HG03039 (cell line): ENCODE results near the gene TTC28.
"Not testable (repeated sequence)": the region's sequence is repeated elsewhere in the genome, so short reads cannot be mapped to it uniquely, and the experiment has no call there.

ENCODE experiments used
- ATAC-seq: cut with Tn5 transposase; IDR thresholded peaks from one replicate; pipeline ENCODE4 v1.9.1; 2021; ENCODE audit warnings: mild to moderate bottlenecking, moderate library complexity; ENCODE audit not compliant: unreplicated experiment

Gene TTC28

DNA sequence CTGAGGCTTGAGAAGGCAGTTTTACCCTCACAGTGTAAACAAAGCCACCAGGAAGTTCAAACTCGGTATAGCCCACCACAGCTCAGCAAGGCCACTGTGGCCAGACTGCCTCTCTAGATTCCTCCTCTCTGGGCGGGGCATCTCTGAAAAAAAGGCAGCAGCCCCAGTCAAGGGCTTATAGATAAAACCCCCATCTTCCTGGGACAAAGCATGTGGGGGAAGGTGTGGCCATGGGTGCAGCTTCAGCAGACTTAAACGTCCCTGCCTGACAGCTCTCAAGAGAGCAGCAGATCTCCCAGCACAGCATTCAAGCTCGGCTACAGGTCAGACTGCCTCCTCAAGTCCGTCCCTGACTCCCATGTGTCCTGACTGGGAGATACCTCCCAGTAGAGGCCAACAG is 69.7 kb downstream of the TTC28 start:
- ATAC-seq, result no peak

DNA sequence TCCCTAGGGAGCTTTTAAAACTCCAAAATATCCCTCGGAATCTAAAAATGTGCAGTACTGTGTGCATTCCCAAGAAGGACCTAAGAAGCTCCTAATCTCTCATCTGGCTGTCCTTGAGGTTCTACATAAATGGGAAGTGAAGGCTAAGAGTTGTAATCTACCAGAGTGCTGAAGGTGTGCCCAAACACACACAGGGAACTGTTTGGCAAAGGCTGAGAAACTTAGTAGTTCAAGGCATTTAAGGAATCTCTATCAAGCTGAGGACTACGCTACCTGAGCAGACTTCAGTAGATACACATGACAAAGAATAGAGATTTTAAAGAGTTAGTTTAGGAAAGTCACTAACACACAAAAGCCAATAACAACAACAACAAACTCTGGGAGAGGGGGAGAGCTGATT is 71.1 kb downstream of the TTC28 start:
- ATAC-seq, result no peak

DNA sequence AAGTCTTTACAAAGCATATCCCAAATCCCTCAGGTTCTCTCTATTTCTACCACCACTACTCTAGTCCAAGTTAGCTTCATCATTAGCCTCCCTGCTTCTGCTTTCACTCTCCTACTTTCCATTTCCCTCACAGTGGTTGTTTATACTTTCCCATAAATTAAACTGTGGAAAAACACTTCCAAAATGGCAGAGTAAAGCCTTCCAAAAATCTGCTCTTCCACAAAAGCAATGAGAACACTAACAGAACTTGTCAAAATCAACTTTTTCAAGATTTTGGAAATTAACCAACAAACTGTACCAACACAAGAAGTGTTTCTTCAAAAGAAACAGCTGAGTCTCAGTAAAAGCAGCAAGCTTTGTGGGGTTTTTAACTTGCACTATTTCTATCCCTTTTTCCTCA is 71.8 kb downstream of the TTC28 start:
- ATAC-seq, result no peak

DNA sequence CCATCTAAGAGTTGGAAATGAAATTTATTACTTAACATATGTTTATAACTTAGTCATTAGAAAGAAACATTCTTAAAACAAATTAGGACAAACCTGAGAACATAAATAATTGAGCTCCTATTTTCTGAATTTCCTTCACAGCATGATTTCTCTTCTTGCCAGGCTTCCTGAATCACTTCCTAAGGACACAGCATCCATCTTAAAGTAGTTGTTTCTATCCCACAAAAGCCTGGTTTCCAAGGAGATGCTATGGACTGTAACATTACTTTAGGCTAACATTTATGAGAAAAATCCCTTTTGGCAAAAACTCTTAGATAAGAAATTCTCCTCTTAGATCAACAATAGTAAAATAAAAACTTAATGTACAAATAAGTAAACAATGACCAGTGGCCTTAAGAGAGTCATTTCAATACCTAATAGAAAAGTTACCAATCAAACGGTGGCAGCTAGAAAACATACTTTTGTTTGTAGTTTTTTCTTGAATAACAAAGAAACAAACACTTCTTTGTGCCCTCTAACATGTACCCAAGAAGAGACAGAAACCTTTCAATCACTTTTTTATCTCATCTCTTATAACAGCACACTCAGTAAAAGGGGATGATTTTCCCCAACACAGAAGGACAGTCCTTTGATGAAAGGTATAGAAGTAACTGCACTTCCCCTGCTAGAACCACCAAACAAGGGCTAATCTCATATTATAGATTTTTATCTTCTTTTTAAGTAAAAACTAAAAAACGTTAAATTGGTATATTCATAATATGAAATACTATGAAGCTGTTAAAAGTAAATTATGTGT is 74.5 kb downstream of the TTC28 start:
- no peak for ATAC-seq

DNA sequence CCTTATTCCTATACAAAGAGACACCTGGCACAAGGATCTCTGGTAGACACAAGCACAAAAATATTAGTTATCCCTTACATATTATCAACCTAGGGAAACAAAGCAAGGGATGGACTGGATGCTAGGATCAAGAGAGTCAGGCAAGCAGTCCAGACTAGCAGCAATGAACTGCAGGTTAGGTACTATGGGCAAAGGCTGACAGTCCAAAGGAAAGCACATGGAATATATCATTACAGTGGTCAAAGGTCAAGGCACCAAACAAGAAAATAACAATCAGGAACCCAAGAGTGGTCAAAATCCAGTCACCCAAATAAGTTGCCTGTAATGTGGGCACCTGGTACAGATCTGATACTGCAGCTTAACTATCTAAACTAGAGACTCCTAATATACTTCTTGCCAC is 77.7 kb downstream of the TTC28 start:
- ATAC-seq, result no peak

DNA sequence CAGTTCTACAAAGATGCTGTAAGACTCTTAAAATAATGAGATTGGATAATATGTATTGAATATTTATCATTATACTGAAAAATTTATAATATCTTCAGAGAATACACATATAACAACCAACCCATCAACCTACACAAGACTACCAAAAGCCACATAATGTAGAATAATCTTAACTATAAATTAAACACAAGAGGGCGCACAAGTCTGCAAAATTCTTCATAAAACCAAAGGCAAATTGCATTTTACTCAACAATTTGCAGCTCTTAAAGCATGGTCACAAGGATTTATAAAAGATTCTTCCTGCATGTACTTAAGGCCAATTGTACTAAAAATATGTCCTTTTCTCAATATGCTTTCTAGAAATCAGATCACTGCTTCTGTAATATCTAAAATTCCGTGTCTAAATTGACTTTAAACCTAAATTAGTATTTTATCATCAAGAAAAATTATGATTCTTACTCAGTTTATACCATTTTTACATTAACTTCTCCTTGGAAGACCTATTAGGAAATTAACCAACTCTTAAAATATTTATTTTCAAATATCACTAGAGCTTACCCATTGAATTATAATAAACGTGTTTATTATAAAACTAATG is 79.0 kb downstream of the TTC28 start:
- ATAC-seq, result no peak

DNA sequence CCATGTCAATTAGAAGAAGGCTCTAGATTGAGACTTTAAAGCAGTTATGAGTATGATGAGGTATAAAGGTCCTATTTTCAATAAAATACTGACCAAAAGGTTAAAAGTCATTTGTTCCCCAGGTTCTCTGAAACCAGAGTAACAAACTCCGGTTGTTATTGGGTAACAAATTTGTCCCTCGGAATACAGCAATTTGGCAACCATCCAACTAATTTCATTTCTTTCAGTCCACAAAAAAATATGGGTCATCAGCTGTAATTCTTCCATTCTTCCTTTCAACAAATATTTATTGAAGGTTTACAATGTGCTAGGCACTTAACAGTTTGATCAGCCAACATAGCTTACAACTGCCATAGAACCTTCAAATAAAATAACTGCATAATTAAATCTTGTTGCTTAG is 79.9 kb downstream of the TTC28 start:
- ATAC-seq, result no peak

DNA sequence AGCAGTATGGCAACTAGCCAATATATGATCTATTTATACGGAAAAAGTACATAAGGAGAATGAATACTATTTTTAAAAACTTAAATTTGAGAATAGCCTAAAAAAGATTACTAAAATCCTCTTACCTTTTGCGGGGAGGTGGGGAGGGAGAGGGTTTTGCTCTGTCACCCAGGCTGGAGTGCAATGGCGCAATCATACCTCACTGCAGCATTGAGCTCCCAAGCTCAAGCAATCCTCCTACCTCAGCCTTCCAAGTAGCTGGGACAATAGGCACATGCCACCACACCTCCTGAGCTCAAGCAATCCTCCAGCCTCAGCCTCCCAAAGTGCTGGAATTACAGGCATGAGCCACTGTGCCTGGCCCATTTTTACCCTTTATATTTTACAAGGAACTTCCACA is 82.0 kb downstream of the TTC28 start:
- no peak for ATAC-seq

DNA sequence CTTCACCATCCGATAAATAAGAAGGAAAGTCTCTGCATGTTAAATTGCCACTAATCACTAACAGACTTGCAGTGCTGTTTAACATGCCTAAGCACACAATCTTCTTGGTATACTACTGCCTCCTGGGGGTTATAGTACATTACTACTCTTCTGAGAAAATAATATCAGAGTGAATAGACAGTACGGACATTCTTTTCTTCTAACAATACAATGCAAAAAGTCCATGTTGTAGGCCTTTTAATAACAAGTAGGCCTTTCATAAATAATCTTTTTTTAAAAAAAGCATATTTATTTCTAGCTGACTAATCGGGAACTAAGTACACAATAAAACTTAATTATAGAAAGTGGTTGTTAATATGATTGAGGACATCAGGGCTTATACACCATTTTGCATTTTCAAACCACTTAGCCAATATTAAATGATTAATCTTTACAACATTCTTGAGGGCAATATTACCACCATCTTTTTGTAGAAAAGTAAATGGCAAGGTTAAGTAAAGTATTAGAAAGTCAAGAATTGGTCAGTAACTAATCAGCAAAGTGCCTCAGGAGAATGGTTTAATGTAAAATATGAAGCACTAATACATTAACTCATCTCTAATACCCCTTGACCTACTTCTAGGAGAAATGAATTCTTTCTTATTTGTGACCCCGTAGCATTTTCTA is 84.7 kb downstream of the TTC28 start:
- no peak for ATAC-seq

DNA sequence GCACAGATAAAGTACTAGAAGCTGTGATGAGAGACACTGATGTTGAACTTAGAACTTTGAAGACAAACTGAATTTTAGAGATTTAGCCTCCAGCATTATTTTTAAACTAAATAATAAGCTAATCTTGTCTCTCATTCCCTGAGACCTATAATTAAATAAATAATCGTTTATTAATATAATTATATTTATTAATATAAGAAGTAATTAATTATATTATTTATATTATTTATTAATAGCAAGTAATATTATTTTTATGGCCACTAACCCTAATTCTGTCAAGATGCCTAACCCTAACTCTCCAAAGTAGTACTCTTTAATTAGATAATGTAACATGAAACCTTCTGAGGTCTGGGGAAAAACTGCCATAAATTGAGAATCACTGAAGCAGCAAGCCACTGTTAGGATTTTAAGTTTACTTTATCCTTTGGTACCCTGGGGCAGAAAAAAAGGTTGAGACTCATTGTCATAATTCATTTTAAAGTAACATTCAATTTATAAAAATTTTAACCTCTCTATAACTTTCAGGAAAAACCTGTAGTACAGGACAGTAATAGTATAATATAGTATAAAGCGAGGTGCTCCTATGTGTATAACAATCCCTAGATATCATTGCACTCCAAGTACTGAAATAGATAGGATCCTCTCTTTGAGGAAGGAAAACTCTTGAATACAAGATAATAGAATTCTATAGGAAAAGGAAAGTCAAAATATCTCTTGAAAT is 85.4 kb downstream of the TTC28 start:
- no peak for ATAC-seq

DNA sequence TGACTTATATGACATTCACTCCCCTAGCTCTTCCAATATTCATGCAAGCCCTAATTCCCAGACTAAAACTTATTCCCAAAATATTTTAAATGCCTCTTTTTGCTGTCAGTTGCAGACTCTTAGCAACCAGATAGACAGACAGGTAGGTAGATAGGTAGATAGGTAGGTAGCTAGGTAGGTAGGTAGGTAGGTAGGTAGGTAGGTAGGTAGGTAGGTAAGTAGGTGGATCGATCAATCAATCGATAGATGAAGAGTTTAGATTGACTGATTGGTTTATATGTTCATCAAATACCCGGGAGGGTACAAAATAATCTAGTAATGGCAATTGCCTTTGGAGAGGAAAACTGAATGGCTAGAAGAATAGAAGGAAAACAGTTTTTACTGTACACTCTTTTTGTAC is 86.3 kb downstream of the TTC28 start:
- no peak for ATAC-seq

DNA sequence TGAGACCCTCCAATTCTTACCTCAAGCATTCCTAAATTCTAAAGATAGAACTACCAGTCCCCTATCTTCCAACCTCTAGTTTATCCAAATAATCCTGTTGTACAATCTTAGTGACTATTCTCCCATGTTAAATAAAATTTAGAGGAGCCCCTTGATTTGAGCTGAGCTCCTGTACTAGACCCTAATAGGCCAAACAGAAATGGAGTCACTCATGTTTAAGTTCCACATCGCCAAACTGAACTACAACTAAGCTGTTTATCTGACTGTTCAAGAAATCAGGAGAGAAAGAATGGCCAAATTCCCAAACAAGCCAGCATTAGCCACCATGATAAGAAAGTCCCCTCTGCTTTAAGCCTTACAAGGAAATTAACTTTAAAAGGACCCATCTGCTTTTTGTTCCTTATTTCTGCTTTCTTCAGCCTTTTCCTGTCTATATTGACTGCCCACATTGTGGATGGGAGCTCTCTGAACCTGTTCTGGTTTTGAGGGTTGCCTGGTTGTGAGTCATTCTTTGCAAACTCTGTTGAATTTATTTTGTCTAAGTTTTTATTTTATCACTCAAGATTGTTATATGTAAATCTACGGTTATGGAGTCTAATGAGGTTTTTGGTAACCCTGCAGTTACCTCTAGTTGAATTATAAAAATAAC is 90.4 kb downstream of the TTC28 start:
- ATAC-seq, result no peak

DNA sequence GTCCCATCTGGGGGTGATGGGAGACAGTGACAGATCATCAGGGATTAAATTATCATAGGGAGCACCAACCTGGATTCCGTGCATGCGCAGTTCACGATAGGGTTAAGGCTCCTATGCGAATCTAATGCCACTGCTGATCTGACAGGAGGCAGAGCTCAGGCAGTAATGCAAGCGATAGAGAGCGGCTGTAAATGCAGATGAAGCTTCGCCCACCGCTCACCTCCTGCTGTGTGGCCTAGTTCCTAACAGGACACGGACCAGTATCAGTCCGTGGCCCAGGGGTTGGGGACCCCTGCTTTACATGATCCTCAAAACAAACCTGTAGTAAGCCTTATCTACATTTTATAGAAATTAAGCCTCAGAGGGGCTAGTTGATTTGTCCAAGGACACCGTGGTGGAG is 94.3 kb downstream of the TTC28 start:
- no peak for ATAC-seq

DNA sequence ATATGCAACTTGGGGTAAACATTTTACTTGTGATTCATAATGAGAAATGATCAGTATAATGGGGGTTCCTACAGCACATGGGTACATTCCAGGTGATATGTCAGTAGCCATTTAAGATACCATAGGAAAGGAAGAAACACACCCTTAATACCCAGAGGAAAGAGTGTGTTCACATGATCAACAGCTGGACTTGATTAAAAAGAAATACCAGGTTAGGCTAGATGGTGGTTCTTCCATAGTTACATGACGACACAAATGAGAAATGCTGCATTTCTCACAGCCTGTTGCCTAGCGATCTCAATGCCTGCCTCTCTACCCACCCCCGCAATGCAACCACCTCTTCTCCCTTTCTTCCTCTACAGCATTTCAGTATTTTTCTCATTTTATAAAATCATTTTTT is 96.8 kb downstream of the TTC28 start:
- no peak for ATAC-seq

DNA sequence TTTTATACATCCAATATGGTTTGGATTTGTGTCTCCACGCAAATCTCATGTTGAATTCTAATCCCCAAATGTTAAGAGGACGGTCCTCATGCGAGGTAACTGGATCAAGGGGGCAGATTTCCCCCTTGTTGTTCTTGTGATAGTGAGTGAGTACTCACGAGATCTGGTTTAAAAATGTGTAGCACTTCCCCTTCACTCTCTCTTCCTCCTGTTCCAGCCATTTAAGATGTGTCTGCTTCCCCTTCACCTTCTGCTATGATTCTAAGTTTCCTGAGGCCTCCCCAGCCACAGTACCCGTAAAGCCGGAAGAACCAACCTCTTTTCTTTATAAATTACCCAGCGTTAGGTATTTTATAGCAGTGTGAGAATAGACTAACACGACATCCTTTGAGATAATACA is 98.6 kb downstream of the TTC28 start:
- no peak for ATAC-seq

DNA sequence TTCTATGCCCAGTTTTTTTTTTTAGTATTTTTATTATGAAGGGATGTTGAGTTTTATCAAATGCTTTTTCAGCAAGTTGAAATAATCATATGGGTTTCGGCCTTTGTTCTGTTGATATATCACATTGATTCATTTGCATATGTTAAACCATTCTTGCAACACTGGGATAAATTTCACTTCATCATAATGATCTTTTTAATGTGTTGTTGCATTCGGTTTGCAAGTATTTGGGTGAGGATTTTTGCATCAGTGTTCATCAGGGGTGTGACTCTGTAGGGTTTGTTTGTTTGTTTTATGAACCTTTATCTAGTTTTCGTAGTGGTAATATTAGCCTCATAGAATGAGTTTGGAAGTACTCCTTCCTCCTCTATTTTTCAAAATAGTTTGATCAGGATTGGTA is 103.5 kb downstream of the TTC28 start:
- ATAC-seq, result no peak

DNA sequence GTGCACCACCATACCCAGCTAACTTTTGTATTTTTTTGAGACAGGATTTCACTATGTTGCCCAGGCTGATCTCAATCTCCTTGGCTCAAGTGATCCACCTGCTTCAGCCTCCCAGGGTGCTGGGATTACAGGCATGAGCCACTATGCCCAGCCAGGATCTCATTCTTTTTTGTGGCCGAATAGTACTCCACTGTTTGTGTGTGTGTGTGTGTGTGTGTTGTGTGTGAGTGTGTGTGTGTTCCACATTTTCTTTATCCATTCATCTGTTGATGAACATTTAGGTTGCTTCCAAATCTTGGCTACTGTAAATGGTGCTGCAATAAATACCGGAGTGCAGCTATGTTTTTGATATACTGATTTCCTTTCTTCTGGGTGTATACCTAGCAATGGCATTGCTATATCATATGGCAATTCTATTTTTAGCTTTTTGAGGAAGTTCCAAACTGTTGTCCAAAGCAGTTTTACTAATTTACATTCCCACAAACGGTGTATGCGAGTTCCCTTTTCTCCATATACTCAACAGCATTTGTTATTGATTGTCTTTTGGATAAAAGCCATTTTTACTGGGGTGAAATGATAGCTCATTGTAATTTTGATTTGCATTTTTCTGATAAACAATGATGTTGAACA is 105.4 kb downstream of the TTC28 start:
- ATAC-seq, result no peak

DNA sequence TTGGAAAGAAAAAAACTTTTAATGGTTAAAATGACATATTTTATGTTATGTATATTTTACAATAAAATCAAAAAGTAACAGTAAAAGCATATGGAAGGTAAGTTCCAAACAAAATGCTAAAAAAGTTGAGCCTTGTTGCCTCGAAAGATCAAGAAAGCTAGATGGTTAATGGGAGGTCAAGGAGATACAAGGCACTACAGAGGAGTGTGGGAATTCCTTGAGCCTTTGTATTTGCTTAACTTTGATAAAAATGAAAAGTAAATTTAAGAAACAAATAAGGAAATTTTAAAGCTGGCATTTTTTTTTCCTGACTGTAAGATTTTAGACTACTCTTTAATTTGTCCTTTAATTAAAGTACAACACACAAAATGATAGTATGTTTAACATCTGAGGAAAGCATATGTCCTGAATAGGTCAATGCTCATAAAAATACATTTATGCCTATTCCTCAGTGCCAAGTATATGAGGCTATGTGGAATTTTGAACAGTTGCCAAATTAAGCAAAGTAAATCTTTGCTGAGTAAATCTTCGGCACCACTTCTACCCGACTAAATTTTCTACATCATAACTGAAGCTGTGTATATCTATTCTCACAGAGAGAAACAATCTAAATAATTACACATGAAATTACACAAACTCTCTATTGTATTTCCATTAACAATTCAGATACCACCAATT is 108.8 kb downstream of the TTC28 start:
- ATAC-seq, result no peak

DNA sequence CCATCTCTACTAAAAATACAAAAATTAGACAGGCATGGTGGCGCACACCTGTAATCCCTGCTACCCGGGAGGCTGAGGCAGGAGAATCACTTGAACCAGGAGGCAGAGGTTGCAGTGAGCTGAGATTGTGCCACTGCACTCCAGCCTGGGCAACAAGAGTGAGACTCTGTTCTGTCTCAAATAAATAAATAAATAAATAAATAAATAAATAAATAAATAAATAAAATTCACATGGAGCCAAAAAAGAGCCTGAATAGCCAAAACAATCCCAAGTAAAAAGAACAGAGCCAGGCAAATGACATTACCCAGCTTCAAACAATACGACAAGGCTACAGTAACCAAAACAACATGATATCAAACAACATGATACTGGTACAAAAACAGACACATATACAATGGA is 110.7 kb downstream of the TTC28 start:
- ATAC-seq, result not testable (repeated sequence)

DNA sequence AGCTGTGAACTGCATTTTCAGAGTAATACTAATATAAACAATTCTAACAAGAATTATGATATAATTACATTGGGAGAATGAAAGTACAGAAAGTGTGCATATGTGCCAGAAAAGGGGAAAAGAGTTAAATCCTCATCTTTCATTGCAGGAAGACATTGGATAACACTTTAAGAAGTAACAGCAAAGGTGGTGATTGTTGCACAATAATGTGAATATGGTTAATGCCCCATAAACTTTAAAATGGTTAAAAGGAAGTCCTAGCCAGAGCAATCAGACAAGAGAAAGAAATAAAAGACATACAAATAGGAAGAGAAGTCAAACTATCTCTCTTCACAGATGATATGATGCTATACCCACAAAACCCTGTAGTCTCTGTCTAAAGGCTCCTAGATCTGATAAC is 111.5 kb downstream of the TTC28 start:
- ATAC-seq, result no peak
